ENCODE data around the gene C14orf119.

C14orf119 gene

DNA sequence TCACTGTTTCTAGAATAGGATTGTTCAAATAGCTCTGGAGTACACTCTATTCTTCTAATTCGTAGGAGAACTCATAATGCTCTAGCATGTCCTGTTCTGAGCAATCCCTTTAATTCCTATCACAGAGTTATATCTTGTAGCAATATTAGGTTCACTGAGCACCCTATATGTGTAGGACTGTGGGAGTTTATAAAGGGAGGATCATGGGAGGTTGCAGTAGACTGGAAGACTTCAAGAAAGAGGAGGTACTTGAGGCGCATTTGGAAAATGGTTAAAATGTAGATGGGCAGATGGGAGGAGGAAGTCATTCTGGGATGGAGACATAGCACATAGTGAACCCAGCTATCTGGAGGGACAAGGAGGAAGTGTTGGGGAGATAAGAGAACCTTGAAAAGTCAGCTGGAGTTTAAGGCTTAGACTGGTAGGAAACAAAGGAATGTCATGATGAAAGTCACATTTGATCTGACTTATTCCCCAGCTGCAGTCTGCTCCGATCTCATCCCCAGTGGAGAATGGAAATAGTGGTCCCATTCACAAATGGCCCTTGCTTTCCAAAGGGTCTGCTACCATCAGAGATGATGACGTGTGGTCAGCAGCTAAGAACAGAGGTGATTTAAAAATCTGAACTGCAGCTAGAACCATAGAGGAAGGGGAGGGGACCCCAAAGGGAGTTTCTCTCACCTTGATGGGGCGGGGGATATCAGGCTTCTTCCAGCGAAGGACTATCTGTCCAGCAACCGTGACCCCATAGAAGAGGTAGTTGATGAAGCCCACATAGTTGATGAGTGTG lies 33.9 kb downstream of the C14orf119 start:
- no peak for DNase-seq

DNA sequence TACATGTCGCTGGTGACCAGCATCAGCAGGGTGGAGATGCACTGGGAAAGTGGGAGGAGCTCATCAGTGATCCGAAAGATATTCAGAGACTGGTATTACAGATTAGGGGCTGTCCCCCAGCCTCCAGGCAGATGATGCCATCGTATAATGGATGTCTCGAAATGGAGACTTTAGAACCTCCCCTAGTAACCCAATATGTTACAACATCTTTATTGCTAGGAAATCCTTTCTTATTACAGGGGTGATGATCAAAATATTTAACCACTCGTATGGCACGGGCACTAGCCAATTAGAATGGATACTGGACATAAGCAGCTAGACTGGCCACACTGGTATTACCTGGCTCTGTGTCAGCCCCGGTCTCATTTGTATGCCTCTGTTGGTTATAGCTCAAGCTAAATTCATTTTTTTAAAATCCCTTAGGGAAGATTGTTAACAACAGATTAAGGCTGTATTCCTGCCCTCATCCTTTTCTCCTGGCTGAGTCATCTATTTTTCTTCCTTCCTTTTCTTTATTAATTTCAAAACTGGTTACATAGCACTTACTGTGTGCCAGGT lies 34.5 kb downstream of the C14orf119 start:
- DNase-seq, result no peak

DNA sequence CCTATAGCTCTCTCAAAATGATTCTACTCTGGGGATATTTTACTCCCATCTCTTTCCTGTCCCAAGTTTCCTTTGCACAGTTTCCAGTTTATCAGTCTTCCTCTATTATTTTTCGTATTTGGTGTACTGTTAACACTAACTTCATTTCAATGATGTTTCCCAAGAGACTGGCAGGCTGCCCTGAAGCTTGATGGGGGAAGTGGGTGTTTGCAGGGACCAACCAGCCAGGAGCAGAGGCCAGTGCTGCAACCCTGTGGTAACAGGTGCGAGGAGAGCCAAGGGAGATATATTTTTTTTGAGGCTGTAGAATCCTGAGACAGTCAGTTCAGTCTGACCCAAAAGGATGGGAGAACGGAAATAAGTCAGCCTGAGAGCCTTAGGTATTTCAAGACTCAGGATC lies 35.6 kb downstream of the C14orf119 start:
- DNase-seq, result no peak

DNA sequence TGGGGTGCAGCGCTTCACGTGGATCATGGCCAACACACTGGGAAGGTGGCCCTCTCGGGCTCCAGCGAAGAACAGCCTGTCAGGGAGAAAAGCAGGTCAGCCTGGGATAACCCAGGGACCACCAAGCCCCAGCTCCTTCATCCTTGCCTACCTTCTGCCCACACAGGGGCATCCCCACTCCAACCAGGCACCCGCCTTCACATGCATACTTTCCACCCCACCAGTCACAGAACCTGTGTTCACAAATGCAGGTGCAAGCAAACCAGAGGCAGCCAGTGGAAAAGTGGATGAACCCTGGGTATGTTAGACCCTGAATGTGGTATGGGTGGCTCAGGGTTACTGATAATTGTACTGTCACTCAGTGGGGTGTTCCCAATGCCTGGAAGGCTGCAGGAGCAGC lies 36.2 kb downstream of the C14orf119 start:
- no peak for DNase-seq

DNA sequence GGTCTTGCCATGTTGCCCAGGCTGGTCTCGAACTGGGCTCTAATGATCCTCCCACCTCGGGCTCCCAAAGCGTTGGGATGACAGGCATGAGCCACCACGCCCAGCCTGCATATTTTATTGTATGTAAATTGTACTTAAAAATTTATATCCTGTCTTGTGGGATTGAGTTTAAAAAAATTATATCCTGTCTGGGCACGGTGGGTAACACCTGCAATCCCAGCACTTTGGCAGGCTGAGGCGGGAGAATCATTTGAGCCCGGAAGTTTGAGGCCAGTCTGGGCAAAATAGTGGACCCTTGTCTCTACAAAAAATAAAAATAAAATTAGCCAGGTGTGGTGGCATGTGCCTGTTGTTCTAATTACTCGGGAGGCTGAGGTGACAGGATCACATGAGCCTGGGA lies 37.7 kb downstream of the C14orf119 start:
- no peak for DNase-seq

- no peak for DNase-seq
Measured at GRCh38 chr14:23136566-23137133, 41.3 kb downstream of the C14orf119 start.

DNA sequence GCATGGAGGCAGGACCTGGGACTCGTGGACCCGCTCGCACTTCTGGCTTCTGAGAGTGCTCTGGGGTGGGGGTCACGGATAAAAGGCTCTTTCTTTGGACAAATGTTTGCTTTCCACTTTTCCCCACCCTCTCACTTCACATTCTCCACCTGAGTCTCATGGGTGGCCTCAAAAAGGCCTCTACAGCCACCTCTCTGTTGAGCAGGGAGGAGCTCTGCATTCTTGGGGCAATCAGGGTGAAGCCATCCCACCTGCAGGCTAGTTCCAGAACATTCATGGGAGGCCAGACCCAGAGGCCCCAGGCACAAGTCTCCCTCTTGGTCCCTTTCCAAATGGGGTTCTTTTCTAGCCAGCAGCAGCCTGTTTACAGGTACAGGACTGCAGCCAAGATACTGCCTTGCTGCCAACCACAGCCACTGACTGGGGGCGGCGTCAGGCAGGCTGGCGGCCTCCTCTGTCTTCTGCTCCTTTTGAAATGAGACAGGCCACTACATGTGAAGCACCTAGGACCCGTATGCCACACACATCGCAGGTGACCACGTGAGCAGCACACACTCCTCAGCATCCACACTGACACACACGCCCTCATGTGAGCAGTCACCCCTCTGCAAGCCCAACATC lies 42.0 kb downstream of the C14orf119 start:
- DNase-seq, result no peak

- DNase-seq, result no peak
Measured at GRCh38 chr14:23137813-23138535, 42.7 kb downstream of the C14orf119 start.

- no peak for DNase-seq
Measured at GRCh38 chr14:23139874-23140273, 44.6 kb downstream of the C14orf119 start.

DNA sequence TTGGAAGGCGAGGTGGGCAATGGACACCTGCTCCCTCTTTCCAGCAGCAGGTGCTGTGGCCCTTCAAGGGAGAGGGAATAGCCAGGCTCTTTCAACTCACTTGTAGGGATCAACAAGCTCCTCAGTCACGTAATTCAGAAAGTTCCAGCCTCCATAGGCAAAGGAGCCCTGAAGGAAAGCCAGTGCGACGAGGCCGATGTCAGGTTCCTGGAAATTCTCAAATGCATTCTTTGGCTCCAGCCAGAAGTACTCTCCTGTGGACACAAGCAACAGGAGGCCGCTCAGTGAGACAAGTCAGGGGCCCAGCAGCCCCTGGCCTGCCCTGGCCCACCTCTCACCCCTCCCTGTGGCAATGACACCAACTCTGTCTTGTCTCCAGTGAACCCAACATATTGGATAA lies 45.1 kb downstream of the C14orf119 start:
- no peak for DNase-seq

DNA sequence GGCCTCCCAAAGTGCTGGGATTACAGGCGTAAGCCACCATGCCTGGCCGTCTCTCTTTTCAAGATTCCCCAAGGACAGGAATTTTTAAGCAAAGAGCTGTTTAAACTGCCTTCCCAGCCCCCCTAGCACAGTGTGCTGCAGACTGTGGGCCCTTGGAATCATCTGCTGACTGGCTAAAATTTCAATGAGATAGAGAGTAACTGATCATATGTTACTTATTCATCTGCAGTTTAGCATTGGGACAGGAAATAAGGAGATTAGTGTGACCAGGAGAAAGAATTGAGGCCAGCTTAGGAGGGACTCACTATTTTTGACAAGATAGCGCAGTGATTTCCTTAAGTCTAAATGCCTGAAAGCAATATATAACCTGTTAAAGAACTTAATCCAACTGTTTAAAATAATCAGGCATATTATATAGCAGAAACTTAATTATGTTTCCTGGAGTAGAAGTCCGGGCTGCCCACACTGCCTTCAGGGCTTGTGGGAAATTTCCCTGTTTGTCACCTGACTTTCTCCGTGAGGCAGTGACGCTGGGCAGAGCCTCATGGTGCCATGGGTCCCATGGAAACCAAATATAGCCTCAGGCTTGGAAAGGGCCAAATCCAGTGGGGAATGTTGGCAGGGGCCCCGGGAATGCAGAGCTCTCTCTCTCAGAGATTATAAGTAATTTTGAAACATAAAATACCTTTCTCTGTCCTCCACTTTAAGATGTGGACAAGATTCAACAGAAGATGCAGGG lies 46.6 kb downstream of the C14orf119 start:
- DNase-seq, result no peak

- no peak for DNase-seq
Measured at GRCh38 chr14:23142826-23143225, 47.5 kb downstream of the C14orf119 start.

DNA sequence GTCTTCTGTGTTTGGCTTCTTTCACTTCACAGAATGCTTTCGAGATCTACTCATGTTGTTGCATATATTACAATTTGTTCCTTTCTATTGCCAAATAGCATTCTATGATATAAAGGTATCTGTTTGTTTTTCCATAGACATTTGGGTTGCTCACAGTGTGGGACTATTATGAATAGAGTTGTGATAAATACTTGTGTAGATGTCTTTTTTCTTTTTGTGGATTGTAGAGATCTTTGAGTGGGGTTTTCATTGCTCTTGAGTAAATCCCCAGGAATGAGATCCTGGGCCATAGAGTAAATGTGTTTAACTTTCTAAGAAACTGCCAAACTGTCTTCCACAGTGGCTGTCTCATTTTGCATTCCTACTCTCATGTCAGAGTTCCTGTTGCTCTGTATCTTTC lies 48.6 kb downstream of the C14orf119 start:
- no peak for DNase-seq

DNA sequence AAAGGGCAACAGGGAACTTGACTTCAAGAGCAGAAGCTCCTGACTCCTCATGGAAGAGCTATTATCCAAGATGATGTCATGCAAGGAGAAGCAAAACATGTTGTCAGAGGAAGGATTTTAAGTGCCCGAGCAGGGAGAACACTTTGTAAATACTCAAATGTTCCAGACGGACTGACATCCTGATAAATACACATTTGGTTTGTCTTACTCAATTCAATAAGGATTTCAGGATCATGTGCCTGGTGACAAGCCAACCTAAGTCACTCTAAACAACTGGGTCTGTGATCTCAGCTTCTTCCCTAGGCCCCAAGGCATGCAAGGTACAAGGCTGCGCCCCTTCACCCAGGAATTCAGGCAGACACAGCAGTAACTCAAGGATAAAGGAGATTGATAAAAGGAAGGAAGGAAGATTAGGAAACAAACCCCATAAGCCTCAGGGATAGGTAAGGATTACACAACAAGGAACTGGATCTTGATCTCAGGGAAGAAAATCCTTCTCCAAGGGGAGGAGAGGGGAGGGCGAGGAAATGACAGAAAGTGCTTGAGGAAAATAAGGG lies 50.6 kb downstream of the C14orf119 start:
- DNase-seq, result no peak

GRCh38 chr14:23146351-23146910 lies 51.1 kb downstream of the C14orf119 start:
- DNase-seq, result no peak

GRCh38 chr14:23146980-23147379 lies 51.7 kb downstream of the C14orf119 start:
- DNase-seq, result no peak

- no peak for DNase-seq
Measured at GRCh38 chr14:23147676-23148075, 52.4 kb downstream of the C14orf119 start.

GRCh38 chr14:23148591-23149249 lies 53.4 kb downstream of the C14orf119 start:
- DNase-seq, result no peak

GRCh38 chr14:23149745-23150144 lies 54.4 kb downstream of the C14orf119 start:
- DNase-seq, result no peak

All from stimulated activated CD8-positive, alpha-beta memory T cell treated with anti-CD3 and anti-CD28 coated beads, Interleukin-4, amount 100 ng/mL, for 48 hours (primary cell).